ENCODE data around the gene ZGRF1.
"Not testable (repeated sequence)": the region's sequence is repeated elsewhere in the genome, so short reads cannot be mapped to it uniquely, and the experiment has no call there.

ZGRF1 gene

GRCh38 chr4:112513971-112514646 is 122.6 kb downstream of the ZGRF1 start:
- DNase-seq, result no peak

GRCh38 chr4:112511803-112512118 is 124.9 kb downstream of the ZGRF1 start:
- no peak for DNase-seq

GRCh38 chr4:112511093-112511802 is 125.5 kb downstream of the ZGRF1 start:
- DNase-seq, result no peak

GRCh38 chr4:112510291-112511092 is 126.2 kb downstream of the ZGRF1 start:
- DNase-seq, result no peak

GRCh38 chr4:112509243-112510141 is 127.2 kb downstream of the ZGRF1 start:
- DNase-seq, result no peak

GRCh38 chr4:112508356-112508755 is 128.4 kb downstream of the ZGRF1 start:
- no peak for DNase-seq

GRCh38 chr4:112504807-112505206 is 131.9 kb downstream of the ZGRF1 start:
- no peak for DNase-seq

GRCh38 chr4:112502871-112503270 is 133.8 kb downstream of the ZGRF1 start:
- no peak for DNase-seq

GRCh38 chr4:112492321-112492720 is 144.4 kb downstream of the ZGRF1 start:
- no peak for DNase-seq

GRCh38 chr4:112490808-112491207 is 145.9 kb downstream of the ZGRF1 start:
- not testable (repeated sequence) for DNase-seq

Measured in activated T-cell treated with anti-CD3 and anti-CD28 coated beads, Interleukin-2, amount 50 U/mL, for 1 hour (primary cell).